HepG2 (cell line): Measurements from ENCODE around the gene RMI2. TPM values are rescaled to one million over a fixed set of nuclear protein-coding genes. Genes with fewer than 3 reads are reported as not detected.

Source experiments
- GATA4 ChIP-seq: sonication (generic); IDR thresholded peaks from 2 replicates; pipeline ENCODE4 v1.6.1; 2016; ENCODE audit warnings: antibody characterized with exemption, low read depth, borderline replicate concordance
- HMG20A ChIP-seq: IDR thresholded peaks from 2 replicates; pipeline ENCODE4 v1.6.1; 2016; ENCODE audit warnings: borderline replicate concordance
- KDM5B ChIP-seq: sonication (generic); formaldehyde crosslinking; IDR thresholded peaks from 2 replicates; pipeline ENCODE4 v1.4.0; 2020; ENCODE audit warnings: missing genetic modification reagents, mild to moderate bottlenecking, borderline replicate concordance
- KLF16 ChIP-seq, 2 experiments: sonication (generic) in 1 of 2; formaldehyde crosslinking in 1 of 2; IDR thresholded peaks; 2 replicates each; pipeline versions ENCODE4 v1.6.1 to v1.8.0; 2016 to 2023; ENCODE audit warnings: missing genetic modification reagents in 2 of 2, missing compliant biosample characterization in 1 of 2
- ZNF24 ChIP-seq: fragments of 450-650 bp; IDR thresholded peaks from 2 replicates; pipeline ENCODE4 v1.6.1; 2017; ENCODE audit warnings: antibody characterized with exemption, mild to moderate bottlenecking
- ZNF30 ChIP-seq: sonication (generic); formaldehyde crosslinking; IDR thresholded peaks from 2 replicates; pipeline ENCODE4 v1.5.0; 2020; ENCODE audit warnings: mild to moderate bottlenecking, missing genetic modification reagents
- ZNF605 ChIP-seq: sonication (generic); formaldehyde crosslinking; IDR thresholded peaks from 2 replicates; pipeline ENCODE4 v1.8.0; 2022; ENCODE audit warnings: mild to moderate bottlenecking, missing genetic modification reagents
- ZNF672 ChIP-seq: sonication (generic); formaldehyde crosslinking; IDR thresholded peaks from 2 replicates; pipeline ENCODE4 v1.8.1; 2022; ENCODE audit warnings: missing genetic modification reagents
- ZNF792 ChIP-seq: IDR thresholded peaks from 2 replicates; pipeline ENCODE4 v1.6.1; 2016
- ZSCAN21 ChIP-seq: sonication (generic); formaldehyde crosslinking; IDR thresholded peaks from 2 replicates; pipeline ENCODE4 v1.8.0; 2022; ENCODE audit warnings: mild to moderate bottlenecking, missing genetic modification reagents, moderate library complexity, borderline replicate concordance
- polyA plus RNA-seq, 8 experiments: library from polyadenylated mRNA; depleted of rRNA in 3 of 8; stranded (reverse) in 7 of 8; unstranded in 1 of 8; fragments of >200 nt; fragmentation: Illumina TruSeq in 4 of 8; extraction: Trizol in 4 of 8; gene quantifications; 2 replicates each; pipeline versions ENCODE4 v1.2.1 to v1.2.3, GENCODE V29; 2011 to 2016; ENCODE audit warnings: low read depth in 4 of 8, missing spikeins in 1 of 8, mixed read lengths in 1 of 8; ENCODE audit not compliant: insufficient read depth in 1 of 8
- total RNA-seq, 5 experiments: library from RNA; depleted of rRNA; stranded (reverse); fragments of >200 nt; fragmentation: Illumina TruSeq; extraction: Trizol; gene quantifications; 2 replicates each; pipeline ENCODE4 v1.2.3, GENCODE V29; 2016; ENCODE audit warnings: low read depth in 1 of 5
- TF ChIP-seq, protein P1 (sequence below): sonication (generic); formaldehyde crosslinking; IDR thresholded peaks from 2 replicates; pipeline ENCODE4 v1.4.0; 2020; ENCODE audit warnings: missing genetic modification reagents, borderline replicate concordance
- TF ChIP-seq, protein P2 (sequence below): sonication (generic); formaldehyde crosslinking; IDR thresholded peaks from 2 replicates; pipeline ENCODE4 v1.4.0; 2020; ENCODE audit warnings: mild to moderate bottlenecking, missing genetic modification reagents
- TF ChIP-seq, protein P3 (sequence below): sonication (generic); formaldehyde crosslinking; IDR thresholded peaks from 2 replicates; pipeline ENCODE4 v1.4.0; 2020; ENCODE audit warnings: mild to moderate bottlenecking, low read depth, missing genetic modification reagents
- TF ChIP-seq, protein P4 (sequence below): sonication (generic); formaldehyde crosslinking; IDR thresholded peaks from 2 replicates; pipeline ENCODE4 v1.5.0; 2020; ENCODE audit warnings: missing genetic modification reagents
- TF ChIP-seq, protein P5 (sequence below): sonication (generic); formaldehyde crosslinking; conservative IDR thresholded peaks from 2 replicates; pipeline ENCODE4 v1.5.0; 2020; ENCODE audit warnings: missing genetic modification reagents
- TF ChIP-seq, protein P6 (sequence below): sonication (generic); formaldehyde crosslinking; conservative IDR thresholded peaks from 2 replicates; pipeline ENCODE4 v1.8.0; 2022; ENCODE audit warnings: missing genetic modification reagents

RMI2 gene
- total and polyA plus RNA-seq, 2 of the 13 experiments (the other 11 are each of a cell fraction or from before 2014, with no cell fraction given): 24.5 to 55.7 TPM

DNA sequence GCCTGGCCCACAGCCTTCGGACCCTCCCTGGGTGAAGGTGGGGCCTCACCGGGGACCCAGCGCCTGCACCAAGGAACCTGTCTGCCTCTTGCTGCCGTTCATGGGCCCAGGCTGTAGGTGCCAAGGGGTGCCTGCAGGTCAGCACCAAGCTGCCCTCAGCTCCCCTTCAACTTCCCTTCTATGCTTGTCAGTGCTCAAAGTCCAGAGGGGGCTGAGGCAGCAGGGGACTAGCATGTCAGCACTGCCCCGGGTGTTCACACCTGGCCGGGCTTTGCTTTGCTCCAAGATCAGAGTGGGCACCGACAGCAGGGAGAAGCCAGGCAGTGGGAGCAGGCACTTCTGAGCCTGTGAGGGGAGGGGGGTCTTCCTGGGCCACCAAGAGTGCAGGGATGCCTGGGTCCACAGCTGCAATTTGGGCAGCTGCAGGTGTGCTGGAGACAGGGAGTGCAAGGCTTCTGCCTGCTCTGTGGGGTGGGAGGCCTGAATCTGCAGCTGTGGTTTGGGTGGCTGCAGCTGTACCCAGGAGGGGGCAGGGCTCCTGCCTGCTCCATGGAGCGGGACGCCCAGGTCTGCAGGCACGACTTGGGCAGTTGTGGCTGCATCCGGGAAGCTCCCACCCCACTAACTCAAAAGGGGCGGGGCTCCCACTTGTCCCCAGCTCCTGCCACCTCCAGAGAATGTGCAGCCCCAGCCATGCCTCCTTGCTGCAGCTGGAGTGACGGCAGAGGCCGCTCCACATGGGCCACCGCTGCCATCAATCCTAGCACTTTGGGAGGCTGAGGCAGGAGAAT, 36.6 kb upstream of the RMI2 start (continued):
- TF ChIP-seq, protein P1, sequence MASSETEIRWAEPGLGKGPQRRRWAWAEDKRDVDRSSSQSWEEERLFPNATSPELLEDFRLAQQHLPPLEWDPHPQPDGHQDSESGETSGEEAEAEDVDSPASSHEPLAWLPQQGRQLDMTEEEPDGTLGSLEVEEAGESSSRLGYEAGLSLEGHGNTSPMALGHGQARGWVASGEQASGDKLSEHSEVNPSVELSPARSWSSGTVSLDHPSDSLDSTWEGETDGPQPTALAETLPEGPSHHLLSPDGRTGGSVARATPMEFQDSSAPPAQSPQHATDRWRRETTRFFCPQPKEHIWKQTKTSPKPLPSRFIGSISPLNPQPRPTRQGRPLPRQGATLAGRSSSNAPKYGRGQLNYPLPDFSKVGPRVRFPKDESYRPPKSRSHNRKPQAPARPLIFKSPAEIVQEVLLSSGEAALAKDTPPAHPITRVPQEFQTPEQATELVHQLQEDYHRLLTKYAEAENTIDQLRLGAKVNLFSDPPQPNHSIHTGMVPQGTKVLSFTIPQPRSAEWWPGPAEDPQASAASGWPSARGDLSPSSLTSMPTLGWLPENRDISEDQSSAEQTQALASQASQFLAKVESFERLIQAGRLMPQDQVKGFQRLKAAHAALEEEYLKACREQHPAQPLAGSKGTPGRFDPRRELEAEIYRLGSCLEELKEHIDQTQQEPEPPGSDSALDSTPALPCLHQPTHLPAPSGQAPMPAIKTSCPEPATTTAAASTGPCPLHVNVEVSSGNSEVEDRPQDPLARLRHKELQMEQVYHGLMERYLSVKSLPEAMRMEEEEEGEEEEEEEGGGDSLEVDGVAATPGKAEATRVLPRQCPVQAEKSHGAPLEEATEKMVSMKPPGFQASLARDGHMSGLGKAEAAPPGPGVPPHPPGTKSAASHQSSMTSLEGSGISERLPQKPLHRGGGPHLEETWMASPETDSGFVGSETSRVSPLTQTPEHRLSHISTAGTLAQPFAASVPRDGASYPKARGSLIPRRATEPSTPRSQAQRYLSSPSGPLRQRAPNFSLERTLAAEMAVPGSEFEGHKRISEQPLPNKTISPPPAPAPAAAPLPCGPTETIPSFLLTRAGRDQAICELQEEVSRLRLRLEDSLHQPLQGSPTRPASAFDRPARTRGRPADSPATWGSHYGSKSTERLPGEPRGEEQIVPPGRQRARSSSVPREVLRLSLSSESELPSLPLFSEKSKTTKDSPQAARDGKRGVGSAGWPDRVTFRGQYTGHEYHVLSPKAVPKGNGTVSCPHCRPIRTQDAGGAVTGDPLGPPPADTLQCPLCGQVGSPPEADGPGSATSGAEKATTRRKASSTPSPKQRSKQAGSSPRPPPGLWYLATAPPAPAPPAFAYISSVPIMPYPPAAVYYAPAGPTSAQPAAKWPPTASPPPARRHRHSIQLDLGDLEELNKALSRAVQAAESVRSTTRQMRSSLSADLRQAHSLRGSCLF (CRISPR knock-in tag): no peak
- TF ChIP-seq, protein P2, sequence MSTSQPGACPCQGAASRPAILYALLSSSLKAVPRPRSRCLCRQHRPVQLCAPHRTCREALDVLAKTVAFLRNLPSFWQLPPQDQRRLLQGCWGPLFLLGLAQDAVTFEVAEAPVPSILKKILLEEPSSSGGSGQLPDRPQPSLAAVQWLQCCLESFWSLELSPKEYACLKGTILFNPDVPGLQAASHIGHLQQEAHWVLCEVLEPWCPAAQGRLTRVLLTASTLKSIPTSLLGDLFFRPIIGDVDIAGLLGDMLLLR (CRISPR knock-in tag): peak; percentile 53; the same call in 1 of the 2 replicates
- TF ChIP-seq HMG20A (CRISPR knock-in tag): peak; percentile 66; the same call in 1 of the 2 replicates
- peak in 1 of 2 experiments; percentile 2; a peak in 1 of 4 replicates for TF ChIP-seq KLF16 (CRISPR knock-in tag; IDR thresholded peaks at IDR 0.05)
- TF ChIP-seq, protein P3, sequence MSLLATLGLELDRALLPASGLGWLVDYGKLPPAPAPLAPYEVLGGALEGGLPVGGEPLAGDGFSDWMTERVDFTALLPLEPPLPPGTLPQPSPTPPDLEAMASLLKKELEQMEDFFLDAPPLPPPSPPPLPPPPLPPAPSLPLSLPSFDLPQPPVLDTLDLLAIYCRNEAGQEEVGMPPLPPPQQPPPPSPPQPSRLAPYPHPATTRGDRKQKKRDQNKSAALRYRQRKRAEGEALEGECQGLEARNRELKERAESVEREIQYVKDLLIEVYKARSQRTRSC (CRISPR knock-in tag): no peak
- TF ChIP-seq ZNF24: no peak
- TF ChIP-seq, protein P4, sequence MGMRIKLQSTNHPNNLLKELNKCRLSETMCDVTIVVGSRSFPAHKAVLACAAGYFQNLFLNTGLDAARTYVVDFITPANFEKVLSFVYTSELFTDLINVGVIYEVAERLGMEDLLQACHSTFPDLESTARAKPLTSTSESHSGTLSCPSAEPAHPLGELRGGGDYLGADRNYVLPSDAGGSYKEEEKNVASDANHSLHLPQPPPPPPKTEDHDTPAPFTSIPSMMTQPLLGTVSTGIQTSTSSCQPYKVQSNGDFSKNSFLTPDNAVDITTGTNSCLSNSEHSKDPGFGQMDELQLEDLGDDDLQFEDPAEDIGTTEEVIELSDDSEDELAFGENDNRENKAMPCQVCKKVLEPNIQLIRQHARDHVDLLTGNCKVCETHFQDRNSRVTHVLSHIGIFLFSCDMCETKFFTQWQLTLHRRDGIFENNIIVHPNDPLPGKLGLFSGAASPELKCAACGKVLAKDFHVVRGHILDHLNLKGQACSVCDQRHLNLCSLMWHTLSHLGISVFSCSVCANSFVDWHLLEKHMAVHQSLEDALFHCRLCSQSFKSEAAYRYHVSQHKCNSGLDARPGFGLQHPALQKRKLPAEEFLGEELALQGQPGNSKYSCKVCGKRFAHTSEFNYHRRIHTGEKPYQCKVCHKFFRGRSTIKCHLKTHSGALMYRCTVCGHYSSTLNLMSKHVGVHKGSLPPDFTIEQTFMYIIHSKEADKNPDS (CRISPR knock-in tag): peak; percentile 88; the same call in 1 of the 2 replicates
- TF ChIP-seq, protein P5, sequence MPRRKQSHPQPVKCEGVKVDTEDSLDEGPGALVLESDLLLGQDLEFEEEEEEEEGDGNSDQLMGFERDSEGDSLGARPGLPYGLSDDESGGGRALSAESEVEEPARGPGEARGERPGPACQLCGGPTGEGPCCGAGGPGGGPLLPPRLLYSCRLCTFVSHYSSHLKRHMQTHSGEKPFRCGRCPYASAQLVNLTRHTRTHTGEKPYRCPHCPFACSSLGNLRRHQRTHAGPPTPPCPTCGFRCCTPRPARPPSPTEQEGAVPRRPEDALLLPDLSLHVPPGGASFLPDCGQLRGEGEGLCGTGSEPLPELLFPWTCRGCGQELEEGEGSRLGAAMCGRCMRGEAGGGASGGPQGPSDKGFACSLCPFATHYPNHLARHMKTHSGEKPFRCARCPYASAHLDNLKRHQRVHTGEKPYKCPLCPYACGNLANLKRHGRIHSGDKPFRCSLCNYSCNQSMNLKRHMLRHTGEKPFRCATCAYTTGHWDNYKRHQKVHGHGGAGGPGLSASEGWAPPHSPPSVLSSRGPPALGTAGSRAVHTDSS (CRISPR knock-in tag): no peak
- TF ChIP-seq KDM5B: peak; percentile 55; the same call in 1 of the 2 replicates
- TF ChIP-seq ZNF672 (CRISPR knock-in tag): no peak
- TF ChIP-seq, protein P6, sequence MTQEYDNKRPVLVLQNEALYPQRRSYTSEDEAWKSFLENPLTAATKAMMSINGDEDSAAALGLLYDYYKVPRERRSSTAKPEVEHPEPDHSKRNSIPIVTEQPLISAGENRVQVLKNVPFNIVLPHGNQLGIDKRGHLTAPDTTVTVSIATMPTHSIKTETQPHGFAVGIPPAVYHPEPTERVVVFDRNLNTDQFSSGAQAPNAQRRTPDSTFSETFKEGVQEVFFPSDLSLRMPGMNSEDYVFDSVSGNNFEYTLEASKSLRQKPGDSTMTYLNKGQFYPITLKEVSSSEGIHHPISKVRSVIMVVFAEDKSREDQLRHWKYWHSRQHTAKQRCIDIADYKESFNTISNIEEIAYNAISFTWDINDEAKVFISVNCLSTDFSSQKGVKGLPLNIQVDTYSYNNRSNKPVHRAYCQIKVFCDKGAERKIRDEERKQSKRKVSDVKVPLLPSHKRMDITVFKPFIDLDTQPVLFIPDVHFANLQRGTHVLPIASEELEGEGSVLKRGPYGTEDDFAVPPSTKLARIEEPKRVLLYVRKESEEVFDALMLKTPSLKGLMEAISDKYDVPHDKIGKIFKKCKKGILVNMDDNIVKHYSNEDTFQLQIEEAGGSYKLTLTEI (CRISPR knock-in tag): no peak
- TF ChIP-seq ZSCAN21 (CRISPR knock-in tag): no peak
- no peak for TF ChIP-seq ZNF30 (CRISPR knock-in tag)
- peak; percentile 39; the same call in 1 of the 2 replicates for TF ChIP-seq GATA4
- peak; percentile 68 for TF ChIP-seq ZNF605 (CRISPR knock-in tag)
- TF ChIP-seq ZNF792 (CRISPR knock-in tag): peak; percentile 34
